Measurements from ENCODE around the gene CLCA1.

The CLCA1 gene

GRCh38 chr1:86504137-86504479, 35.4 kb downstream of the CLCA1 start:
- no peak for DNase-seq

DNA sequence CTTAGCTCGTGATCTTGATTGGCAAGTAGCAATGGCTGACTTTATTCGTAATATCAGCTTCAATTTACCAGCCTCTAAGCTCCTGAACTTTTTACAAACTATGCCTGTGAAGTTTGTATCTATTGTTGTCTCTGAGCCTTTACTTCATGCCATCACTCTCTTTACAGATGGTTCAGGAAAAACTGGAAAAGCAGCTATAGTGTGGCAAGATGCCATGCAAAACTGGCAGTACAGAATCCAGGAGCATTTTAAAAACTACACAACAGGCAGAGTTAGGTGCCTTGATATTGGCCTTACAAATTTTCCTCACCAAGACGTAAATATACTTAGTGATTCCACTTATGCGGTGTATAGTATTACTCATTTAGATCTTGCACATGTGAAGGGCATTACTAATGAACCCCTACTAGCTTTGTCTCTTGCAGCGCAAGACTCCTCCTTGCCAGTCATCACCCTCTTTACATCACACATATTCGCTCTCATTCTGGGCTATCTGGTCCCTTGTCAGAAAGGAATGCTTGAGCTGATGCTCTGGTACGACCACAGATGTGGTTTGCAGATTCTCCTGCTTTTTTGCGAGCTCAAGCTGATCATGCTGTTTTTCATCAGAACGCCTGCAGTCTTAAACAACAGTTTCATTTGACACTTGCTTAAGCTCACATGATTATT, 36.3 kb downstream of the CLCA1 start:
- DNase-seq = no peak

DNA sequence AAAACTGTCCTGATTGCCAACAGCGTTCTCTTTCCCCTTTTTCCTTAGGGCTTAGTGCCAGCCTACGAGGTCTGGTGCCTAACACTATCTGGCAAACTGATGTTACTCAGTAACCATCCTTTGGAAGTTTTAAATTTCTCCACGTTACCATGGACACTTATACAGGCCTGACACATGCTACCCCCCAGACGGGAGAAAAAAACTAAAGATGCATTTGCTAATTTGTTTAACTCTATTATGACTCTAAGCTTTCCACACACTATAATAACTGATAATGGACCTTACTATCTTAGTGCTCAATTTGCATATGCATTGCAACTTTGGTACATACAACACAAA, 36.8 kb downstream of the CLCA1 start:
- no peak for DNase-seq

GRCh38 chr1:86507935-86508582, 39.3 kb downstream of the CLCA1 start:
- peak; percentile 34 for DNase-seq

DNA sequence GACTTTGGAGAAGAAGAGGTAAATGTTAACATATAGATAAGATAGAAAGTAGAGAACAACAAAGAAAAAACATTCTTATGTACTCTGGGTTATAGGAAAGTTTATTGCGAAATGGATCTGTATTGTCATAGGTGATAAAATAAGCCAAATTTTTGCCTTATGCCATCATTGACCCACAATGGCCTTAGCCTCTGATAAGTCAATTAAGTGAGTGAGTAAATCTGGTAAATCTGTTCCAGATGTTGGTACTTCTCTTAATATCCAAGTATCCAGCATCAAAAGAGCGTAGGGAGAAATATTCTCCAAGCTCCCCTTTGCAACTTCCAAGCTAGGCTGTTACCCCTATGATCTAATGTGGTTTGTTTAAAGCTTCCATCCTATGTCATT, 39.8 kb downstream of the CLCA1 start:
- DNase-seq = no peak

DNA sequence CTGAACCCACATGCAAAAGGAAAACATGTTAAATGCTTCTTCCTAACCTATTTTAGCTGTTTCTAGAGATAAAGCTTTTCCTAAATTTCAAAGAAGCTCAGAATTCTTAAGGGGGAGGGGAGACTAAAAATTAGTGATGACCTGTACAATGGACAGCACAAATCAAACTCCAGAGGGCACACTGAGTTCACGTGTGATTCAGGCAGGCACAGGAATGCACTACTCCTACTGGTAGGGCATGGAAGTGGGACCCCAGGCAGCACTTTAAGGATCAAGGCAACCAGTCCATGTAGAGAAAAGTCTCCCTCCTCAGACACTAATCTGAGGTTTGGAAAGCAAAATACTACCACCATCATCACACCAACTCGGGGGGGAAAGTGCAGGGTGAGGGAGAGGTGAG, 46.9 kb downstream of the CLCA1 start:
- DNase-seq = no peak

GRCh38 chr1:86516335-86516734, 47.6 kb downstream of the CLCA1 start:
- no peak for DNase-seq

DNA sequence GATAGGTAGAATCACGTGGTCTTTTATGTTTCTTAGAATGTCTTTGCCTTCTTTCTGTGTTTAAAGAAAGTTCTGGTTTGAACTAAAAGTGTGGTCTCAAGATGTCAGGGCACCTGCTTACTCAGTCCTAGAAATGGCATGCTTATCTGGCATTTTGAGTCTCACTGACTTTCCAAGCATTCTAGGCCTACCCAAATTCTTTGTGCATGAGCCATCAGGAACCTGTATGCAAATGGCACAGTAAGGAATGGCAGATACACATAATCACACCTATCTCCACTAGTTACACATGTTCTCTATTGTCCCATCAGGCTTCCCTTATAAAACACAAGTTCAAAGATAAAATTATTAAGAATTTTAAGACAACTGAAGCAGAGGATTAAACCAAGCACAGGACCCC, 48.6 kb downstream of the CLCA1 start:
- no peak for DNase-seq

GRCh38 chr1:86520789-86521521, 52.2 kb downstream of the CLCA1 start:
- DNase-seq = no peak

DNA sequence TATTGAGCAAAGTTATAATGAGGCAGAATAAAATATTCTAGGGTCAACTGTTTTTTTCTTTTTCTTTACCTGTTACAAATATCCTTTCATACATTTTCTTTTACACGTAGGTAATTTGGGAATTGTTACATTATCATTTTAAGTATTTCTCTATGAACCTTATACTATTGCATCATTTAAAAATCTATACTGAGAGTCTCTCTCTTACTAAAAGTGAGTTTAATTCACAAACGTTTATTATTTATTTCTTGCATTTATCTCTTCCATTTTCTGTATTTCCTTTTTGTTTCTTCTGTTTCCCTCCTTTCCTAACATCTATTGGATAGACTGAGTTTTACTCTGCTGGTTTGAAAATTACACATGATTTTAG, 52.8 kb downstream of the CLCA1 start:
- no peak for DNase-seq

GRCh38 chr1:86522240-86522639, 53.5 kb downstream of the CLCA1 start:
- no peak for DNase-seq

- no peak for DNase-seq
These were observed 55.1 kb downstream of the CLCA1 start for GRCh38 chr1:86523670-86524354.

DNA sequence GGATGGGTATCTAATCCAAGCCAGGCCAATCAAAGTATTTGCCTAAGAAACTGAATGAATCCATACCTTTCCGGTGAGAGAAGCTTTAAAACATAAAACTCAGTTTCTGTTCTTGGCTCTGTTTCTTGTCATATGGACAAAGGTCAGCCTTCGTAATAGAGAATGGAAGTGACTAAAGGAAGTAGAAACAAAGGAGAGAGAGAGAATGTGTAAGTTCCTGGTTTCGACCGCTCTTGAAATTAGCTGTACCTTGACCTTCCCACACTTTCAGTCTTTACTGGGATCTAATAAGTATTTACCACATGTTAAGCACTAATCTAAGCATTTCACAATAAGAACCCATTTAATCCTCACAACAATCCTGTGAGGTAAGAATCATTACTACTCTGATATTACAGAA, 58.6 kb downstream of the CLCA1 start:
- no peak for DNase-seq

DNA sequence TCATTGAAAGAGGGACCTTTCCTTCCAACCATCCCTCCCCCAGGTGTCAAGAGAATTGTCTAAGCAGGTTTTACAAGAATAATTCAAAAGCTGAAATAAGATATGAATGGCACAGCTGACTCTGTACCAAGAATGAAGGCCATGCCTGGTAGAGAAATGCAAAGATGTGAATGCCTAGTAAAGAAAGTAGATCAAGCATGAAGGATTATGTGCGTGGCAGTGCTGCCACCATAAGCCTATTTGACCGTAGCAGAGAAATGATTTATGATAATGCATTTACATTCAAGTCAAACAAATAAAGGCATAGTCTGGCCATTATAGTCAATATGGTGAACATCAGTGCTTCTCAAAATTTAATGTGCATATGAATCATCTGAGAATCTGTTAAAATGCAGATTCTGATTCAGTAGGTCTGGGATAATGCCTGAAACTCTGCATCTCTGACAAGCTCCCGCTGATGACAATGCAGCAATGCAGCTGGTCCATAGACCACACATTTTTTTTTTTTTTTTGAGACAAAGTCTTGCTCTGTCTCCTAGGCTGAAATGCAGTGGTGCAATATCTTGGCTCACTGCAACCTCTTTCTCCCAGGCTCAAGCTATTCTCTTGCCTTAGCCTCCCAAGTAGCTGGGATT, 61.6 kb downstream of the CLCA1 start:
- no peak for DNase-seq

- no peak for DNase-seq
These were observed 69.4 kb downstream of the CLCA1 start for GRCh38 chr1:86537928-86538695.

DNA sequence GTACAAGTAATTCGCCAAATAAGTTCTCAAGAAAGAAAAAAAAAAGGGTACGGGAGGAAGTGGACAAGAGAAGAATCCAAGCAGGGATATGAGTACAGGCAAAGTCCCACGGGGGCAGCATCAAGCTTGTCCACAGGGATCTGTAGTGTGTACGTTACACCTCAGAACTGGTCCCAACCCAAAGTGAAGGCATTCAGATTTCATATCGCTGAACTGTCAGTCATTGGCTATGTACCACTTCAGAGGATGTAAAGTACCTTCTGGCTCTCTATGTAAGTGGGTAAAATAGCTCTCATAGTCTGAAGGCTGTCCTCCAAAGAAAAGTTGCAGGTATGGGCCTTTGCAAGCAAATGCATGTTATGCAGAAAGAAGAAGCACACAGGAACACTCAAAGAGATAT, 70.0 kb downstream of the CLCA1 start:
- DNase-seq = no peak

- DNase-seq = no peak
These were observed 73.1 kb downstream of the CLCA1 start for GRCh38 chr1:86541859-86542258.

GRCh38 chr1:86542631-86543030, 73.9 kb downstream of the CLCA1 start:
- DNase-seq = no peak

GRCh38 chr1:86546787-86547221, 78.1 kb downstream of the CLCA1 start, which contains the start of gene CLCA4:
TSS of gene CLCA4 (plus strand) at chr1:86547078. CDS start at chr1:86547120, 42 bp downstream.
- DNase-seq = no peak

GRCh38 chr1:86548839-86549238, 80.1 kb downstream of the CLCA1 start:
- no peak for DNase-seq

Data from T1000 (cell line).